Panc1 (cell line): ENCODE data around the gene PRKAG2. TPM values are rescaled to one million over a fixed set of nuclear protein-coding genes. Genes with fewer than 3 reads are reported as not detected.

Experiments used
- ATAC-seq: fragments of 200-7000 bp; cut with Tn5 transposase; 2 replicates; pipeline ENCODE4 v1.9.1; 2020; ENCODE audit warnings: mild to moderate bottlenecking, moderate library complexity
- BruUV-seq: library from RNA; stranded (reverse); fragments of 400-500 nt; replicated peaks from 2 replicates; lab custom pipeline; 2021; lab: Mats Ljungman, UMichigan
- CTCF ChIA-PET: fragments of 300-600 bp; sonication (Branson Sonifier 250); formaldehyde crosslinking; loops from one replicate; lab custom pipeline; 2022; ENCODE audit warnings: antibody characterized with exemption; lab: Charles Lee
- POLR2A ChIA-PET: fragments of 300-600 bp; sonication (Branson Sonifier 250); formaldehyde crosslinking; loops from one replicate; lab custom pipeline; 2022; ENCODE audit warnings: antibody characterized with exemption; lab: Charles Lee
- DNase-seq: peaks from one replicate; pipeline ENCODE4 v3.0.0-alpha.2; 2010; ENCODE audit warnings: low read depth, low spot score
- H3K27ac ChIP-seq: 2 replicates; pipeline ENCODE4 v1.5.1; 2011; ENCODE audit warnings: mild to moderate bottlenecking, low read length, inconsistent platforms
- H3K27me3 ChIP-seq: fragments of 200-500 bp; sonication (Bioruptor generic); 2 replicates; pipeline ENCODE4 v1.6.0; 2014; ENCODE audit warnings: low read length, inconsistent platforms; ENCODE audit not compliant: control insufficient read depth, insufficient read depth
- H3K36me3 ChIP-seq: fragments of 200-500 bp; sonication (Bioruptor generic); 2 replicates; pipeline ENCODE4 v1.5.1; 2014; ENCODE audit warnings: inconsistent platforms, mild to moderate bottlenecking, low read length, moderate library complexity; ENCODE audit not compliant: control insufficient read depth, insufficient read depth
- H3K4me1 ChIP-seq: 2 replicates; pipeline ENCODE4 v1.5.1; 2011; ENCODE audit warnings: inconsistent platforms, mild to moderate bottlenecking, low read length, moderate library complexity; ENCODE audit not compliant: control insufficient read depth, insufficient read depth
- H3K4me3 ChIP-seq, 2 experiments: 2 replicates each; pipeline ENCODE4 v1.5.1; 2011 to 2012; ENCODE audit warnings: low read depth in 2 of 2, low read length in 2 of 2, mild to moderate bottlenecking in 2 of 2, inconsistent platforms in 1 of 2, moderate library complexity in 1 of 2
- H3K9me3 ChIP-seq: fragments of 200-500 bp; sonication (Bioruptor generic); 2 replicates; pipeline ENCODE4 v1.5.1; 2014; ENCODE audit warnings: low read depth, mild to moderate bottlenecking, inconsistent platforms, low read length, moderate library complexity; ENCODE audit not compliant: control insufficient read depth, insufficient read depth
- CTCF ChIP-seq: fragments of 450-650 bp; IDR thresholded peaks from 2 replicates; pipeline ENCODE4 v1.5.1; 2017; ENCODE audit warnings: mild to moderate bottlenecking
- POLR2AphosphoS5 ChIP-seq: IDR thresholded peaks from 2 replicates; pipeline ENCODE4 v1.6.1; 2012; ENCODE audit warnings: mild to moderate bottlenecking, low read depth, low read length, moderate library complexity
- REST ChIP-seq, 2 experiments: IDR thresholded peaks; 2 replicates each; pipeline ENCODE4 v1.6.1; 2011 to 2012; ENCODE audit warnings: low read depth in 2 of 2, control low read depth in 1 of 2, low read length in 1 of 2, mild to moderate bottlenecking in 1 of 2, moderate library complexity in 1 of 2; ENCODE audit not compliant: insufficient read depth in 1 of 2
- SIN3A ChIP-seq: IDR thresholded peaks from 2 replicates; pipeline ENCODE4 v1.6.1; 2012; ENCODE audit warnings: low read depth, mild to moderate bottlenecking, low read length, moderate library complexity, borderline replicate concordance; ENCODE audit not compliant: insufficient read depth
- TCF7L2 ChIP-seq: IDR thresholded peaks from 2 replicates; pipeline ENCODE4 v1.6.1; 2011; ENCODE audit warnings: mild to moderate bottlenecking, low read depth, low read length, inconsistent platforms
- in situ Hi-C: cut with HindIII; loops from 2 replicates; pipeline ENCODE4 v1.10.0; 2016; ENCODE audit warnings: low sequenced_read_pairs, low pct_unique_long_range_greater_than_20kb
- intact Hi-C: fragments of 100-400 bp; cut with micrococcal nuclease; formaldehyde crosslinking; loops from one replicate; pipeline ENCODE4 v1.10.0; 2022; ENCODE audit not compliant: unreplicated experiment
- total RNA-seq: library from RNA; stranded (reverse); gene quantifications from one replicate; pipeline ENCODE4 v1.2.1, GENCODE V29; 2021; ENCODE audit not compliant: unreplicated experiment

PRKAG2 gene
- total RNA-seq, 1 experiment from 2014 or later, result 71.6 TPM

GRCh38 chr7:151630851-151631569 is 245.9 kb downstream of the PRKAG2 start:
- BruUV-seq, result TSS peak; percentile 86
- POLR2A ChIA-PET, result interaction anchor here (0.6 kb wide), 1 partner anchor 187 kb away, joined by 14 read pairs; no protein-coding TSS in a partner anchor
- in situ Hi-C loops (no loop called here), intact Hi-C loops (no loop called here)
- Histone ChIP-seq H3K4me1 (peaks cover 38% of the 10 kb centered on the region), H3K27ac (peak overlapping the region; percentile 97), H3K27me3 (no peaks in the 10 kb centered on the region), H3K9me3 (no peaks in the 10 kb centered on the region), H3K36me3 (peaks cover 4% of the 10 kb centered on the region), H3K4me3 (peak overlapping the region; percentile 93 to 95)
- DNase-seq, result no peak
- CTCF ChIA-PET, result no interaction called here
- ATAC-seq, result no peak
- TF ChIP-seq REST (IDR thresholded peaks at IDR 0.05; ENCODE audit: insufficient read depth in 1 of 2, low read depth in 2 of 2, low read length in 1 of 2) (no peak), POLR2AphosphoS5 (no peak), TCF7L2 (no peak), SIN3A (no peak), CTCF (no peak)

- POLR2A ChIA-PET, result interaction anchor here (0.6 kb wide), 1 partner anchor 187 kb away, joined by 14 read pairs; no protein-coding TSS in a partner anchor
- no peaks in the 10 kb centered on the region for H3K27me3 ChIP-seq
These were observed 246.6 kb downstream of the PRKAG2 start for GRCh38 chr7:151630358-151630757.

More at GRCh38 chr7:151630358-151630757, 246.6 kb downstream of the PRKAG2 start:
- Histone ChIP-seq H3K4me3 (peak overlapping the region; percentile 93 to 95), H3K4me1 (peaks cover 44% of the 10 kb centered on the region), H3K36me3 (peaks cover 4% of the 10 kb centered on the region), H3K27ac (peak overlapping the region; percentile 97), H3K9me3 (no peaks in the 10 kb centered on the region)
- in situ Hi-C loops, result no loop called here
- no peak for DNase-seq
- intact Hi-C loops, result no loop called here
- no TSS peak for BruUV-seq
- CTCF ChIA-PET, result no interaction called here
- ATAC-seq, result no peak
- TF ChIP-seq REST (IDR thresholded peaks at IDR 0.05; ENCODE audit: insufficient read depth in 1 of 2, low read depth in 2 of 2, low read length in 1 of 2), result no peak
